Islet of Langerhans (tissue), 1 donor: ENCODE measurements around the gene PRR27.

Experiments
- FAIRE-seq: peaks from one replicate; lab custom pipeline; 2011; peaks lifted over from hg19 to GRCh38; lab: Jason Lieb, UNC

PRR27 gene

DNA sequence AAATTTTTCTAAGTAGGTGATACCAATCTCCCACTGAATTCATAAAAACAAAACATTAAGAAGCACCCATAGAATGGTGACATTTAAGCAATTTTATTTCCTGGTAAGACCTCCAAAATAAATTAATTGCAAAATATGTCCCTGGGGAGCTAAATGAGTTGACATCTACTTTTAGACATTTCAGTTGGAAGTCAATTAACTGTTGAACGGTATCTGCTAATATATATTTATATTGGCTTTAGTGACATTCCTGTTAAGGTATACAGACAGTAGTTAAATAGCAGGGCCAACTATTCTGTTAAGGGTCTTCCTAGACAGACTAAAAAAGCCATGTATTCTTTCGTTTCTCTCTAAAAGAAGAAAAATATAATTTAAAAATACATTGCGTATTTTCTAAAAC, at the start of gene PRR27:
Gene PRR27 (plus strand): TSS at position 301 of the 400 bp plus-strand sequence. CDS start 139 bp downstream, outside the sequence.
- no peak for FAIRE-seq

DNA sequence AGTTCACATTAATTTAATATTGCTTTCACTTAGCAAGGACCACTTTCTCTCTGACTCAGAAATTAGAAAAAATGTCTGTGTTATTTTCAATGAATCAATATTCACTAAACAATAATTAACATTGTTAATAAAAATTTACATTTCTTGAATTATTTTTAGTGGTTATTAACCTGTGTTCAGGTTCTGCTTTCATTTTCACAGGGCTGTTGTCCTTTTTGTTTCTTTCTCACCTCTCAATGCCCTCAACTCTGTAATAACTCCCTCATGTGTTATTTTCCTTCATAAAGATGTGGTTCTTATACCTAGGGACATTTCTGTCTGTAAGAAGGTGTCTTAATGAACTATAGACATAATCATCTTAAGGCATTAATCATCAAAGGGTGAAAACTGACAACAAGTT, 43.1 kb upstream of the PRR27 start:
- FAIRE-seq: no peak

DNA sequence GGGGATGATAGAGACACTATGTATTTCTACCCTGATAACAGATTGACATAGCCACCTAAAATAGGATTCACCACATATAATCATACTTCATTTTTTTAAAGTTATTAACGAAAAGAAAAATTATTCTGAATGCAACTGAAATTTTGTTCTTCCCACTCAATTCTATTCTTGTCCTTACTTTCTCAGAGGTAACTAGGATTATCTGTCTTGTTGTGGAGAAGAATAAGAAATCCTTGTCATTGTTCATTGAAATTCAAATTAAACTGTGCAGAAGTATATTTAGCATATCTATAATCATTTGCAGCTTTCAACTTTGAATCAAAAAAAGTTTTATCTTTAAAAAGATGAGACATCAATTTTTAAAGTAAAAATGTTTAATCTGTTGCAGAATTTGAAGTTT, 40.4 kb upstream of the PRR27 start:
- no peak for FAIRE-seq

DNA sequence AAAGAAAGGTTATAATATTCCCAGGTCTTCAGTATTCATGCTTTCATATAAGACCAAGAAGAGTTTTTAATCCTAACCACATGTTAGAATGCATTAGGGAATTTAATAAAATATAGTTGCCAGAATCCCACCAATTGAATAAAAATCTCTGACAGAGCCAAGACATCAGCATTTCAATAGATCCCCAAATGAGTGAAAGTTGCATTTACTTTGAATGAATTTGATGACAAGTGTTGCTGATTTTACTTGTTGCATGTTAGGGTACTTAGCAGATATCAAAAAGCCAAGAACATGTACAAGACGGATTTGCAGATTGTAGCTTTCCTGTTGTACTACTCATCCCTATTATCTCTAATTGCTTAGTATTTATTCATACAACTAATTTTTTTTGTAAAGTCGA, 39.9 kb upstream of the PRR27 start:
- no peak for FAIRE-seq

DNA sequence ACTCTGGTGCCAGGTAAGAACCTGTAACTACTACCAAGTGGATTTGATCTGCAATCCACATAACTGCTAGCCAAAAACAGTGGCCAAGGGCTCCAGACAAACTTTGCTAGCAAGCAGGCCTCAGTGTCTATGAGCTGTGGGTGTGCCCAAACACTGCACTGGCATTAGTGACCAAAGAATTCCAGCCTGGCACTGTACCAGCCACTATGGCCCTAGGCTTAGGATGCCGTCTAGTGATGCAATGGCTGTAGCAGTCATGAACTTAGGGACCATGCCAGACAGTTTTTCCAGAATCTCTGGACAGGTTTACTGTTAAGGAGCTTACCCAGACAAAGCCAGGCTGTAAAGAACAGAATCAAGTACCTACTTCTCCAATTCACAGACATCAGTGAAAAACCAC, 33.7 kb upstream of the PRR27 start:
- FAIRE-seq: no peak

DNA sequence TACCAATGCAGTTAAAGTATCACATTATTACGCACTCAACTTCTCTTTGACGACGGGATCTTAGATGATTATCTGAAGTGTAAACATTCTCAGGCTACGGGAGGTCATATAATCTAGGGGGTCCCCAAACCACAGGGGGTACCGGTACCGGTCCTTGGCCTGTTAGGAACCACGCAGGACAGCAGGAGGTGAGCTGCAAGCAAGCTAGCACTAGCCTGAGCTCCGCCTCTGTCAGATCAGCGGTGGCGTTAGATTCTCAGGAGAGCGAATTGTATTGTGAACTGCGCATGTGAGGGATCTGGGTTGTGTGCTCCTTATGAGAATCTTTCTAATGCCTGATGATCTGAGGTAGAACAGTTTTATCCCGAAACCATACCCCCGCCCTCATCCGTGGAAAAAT, 20.6 kb upstream of the PRR27 start:
- no peak for FAIRE-seq

DNA sequence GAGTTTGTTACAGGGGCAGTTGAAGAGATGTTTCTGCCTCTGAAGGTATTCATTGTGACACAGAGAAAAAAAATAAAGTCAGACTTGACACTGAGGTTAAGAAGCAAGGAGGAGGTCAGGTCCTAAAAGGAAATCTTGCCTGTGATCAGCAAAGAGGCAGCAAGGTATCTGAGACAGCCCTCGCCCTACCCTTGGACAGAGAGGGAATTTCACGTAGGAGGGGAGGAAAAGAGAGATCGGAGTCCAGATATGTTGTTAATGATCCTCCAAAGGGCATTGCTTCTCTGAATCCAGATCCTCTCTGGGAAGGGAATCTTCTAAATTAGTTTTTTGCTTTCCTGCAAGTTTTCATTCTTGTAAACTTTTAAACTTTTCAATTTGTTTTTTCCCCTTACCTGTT, 15.3 kb upstream of the PRR27 start:
- no peak for FAIRE-seq

DNA sequence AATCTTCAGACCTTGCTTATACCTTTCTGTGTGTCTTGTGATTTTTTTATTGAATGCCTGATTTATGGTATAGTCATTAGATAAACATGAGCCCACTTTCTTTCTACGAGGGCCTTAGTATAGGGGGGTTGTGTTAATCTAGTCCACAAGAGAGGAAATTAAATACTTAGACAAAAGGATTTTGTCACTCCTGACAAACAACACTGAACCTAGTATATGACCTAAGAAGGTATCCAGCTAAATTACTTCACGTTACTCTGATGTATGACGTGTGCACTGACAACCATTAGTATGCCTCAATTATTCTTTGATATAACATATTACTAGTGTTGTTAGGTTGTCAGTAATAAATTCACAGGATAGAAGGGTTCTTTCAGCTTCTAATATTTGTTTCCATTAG, 2.8 kb upstream of the PRR27 start:
- no peak for FAIRE-seq

DNA sequence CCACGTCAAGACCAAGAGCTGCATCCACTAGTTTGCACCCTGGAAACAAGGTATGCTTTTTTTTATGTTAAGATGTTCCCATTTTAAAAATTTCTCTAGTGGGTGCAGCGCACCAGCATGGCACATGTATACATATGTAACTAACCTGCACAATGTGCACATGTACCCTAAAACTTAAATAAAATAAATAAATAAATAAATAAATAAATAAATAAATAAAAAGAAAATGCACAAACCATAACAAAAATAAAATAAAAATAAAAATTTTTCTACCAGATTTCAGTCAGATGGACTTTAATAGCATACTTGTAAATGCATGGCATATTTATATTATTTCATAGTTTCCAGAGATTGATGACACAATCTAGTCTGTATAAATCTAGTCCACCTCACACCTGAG, 1.9 kb upstream of the PRR27 start:
- no peak for FAIRE-seq

DNA sequence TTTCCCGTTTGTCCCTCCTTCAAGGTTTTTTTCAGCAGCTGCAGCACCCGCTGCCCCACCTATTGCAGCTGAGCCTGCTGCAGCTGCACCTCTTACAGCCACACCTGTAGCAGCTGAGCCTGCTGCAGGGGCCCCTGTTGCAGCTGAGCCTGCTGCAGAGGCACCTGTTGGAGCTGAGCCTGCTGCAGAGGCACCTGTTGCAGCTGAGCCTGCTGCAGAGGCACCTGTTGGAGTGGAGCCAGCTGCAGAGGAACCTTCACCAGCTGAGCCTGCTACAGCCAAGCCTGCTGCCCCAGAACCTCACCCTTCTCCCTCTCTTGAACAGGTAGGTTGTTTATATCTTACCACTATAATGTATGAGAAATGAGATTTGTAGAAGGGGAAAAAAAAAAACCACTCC, 4.5 kb downstream of the PRR27 start:
- no peak for FAIRE-seq

DNA sequence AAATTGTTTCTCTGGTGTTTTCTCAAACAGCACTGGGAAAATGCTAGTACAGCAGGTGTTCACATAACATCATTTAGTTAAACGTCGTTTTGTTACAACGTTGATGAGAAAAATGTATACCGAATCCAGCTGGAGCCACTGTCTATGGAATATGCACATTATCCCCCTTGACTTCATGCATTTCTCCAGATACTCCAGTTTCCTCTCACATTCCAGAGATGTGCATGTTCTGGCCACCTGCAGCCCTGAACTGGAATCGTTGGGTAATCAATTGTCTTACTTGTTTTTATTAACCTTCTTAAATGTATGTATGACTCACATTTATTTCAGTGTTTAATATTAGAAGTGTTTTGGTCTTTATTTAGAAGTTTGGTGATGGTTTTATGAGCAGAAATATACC, 23.1 kb downstream of the PRR27 start:
- FAIRE-seq: no peak

DNA sequence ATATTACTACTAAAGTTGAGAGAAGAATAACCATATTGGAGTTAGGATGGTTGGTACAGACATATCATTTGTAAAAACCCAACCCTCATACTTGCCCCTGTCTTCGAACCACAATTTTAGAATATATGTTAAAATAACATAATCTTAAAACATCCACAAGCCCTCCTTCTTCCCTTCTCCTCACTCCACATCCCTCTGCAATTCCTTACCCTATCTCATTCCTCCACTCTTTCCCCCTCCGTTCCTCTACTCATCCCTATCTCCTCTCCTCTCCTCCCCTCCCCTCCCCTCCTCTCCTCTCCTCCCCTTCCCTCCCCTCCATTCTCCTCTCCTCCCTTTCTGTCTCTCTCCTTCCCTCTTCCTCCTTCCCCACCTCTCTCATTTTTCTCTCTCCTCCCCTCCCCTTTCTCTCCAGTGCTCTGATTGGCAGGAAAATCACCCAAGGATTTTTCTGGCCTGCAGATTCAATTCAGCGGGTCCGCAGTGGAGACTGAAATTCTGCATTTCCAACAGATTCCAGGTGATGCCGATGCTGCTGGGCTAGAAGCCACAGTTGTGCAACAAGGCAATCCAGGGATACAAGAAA, 24.1 kb downstream of the PRR27 start:
- no peak for FAIRE-seq

DNA sequence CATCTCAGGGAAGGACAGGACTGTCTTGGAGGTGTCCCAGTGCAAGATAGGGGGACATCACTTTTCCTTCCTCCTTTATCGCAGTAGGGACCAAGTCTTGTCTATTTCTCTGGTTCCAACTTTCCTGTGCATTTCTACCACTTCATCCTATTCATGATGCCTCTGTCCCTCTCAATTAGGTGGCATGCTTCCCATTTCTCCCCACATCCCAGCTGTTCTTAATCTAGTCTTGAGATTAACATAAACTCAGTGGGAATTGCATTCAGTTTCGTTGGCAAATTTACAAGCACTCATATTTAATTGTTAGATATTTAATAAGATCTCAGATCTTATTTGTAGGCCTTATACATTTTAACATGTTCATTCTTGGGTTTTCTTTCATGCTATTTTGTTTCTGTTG, 25.8 kb downstream of the PRR27 start:
- FAIRE-seq: no peak

DNA sequence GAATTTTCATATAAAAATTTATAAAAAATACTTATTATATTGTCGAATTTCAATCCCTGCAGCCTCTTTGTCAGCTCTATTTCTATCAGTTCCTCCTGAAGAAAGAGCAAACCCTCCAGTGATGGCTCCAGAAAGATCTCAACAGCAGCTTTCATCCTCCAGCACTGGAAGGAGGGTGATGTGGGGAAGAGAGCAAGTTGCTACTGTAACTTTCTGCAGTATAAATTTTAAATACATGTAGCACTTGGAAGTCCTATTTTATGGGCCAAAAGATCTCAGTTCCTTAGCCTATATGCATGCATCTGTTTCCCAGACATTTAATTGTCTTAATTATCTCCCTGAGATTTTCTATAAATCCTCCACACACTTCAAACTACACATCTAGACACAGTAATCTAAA, 27.8 kb downstream of the PRR27 start:
- no peak for FAIRE-seq

DNA sequence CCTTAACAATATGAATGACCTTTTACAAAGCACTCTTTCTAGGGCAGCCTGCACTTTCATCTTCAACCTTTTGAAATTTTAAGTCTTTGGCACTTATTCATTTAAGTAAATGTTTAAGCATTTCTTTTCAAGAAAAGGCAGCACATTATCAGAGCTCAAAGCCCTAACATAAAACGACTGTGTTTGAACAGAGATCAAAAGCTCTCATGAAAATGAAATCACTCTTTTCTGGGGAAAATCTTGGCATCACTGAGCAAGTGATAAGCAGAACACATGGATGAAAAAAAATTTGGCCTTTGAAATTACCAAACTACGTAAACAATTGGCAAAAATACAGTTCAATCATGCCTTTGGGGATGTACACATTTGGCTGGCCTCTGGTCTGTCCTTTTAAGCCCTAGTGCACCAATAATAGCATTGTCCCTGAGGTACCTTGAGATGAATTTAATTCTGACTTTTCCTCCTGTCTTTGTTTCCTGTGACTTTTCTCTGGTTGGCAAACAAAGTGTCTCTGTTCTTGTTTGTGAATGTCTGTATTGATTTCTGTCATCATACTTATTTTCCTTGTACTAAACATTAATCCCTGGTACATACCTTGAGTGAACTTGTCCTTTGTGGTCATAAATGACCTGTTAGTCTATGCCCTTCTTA, 28.6 kb downstream of the PRR27 start:
- no peak for FAIRE-seq

DNA sequence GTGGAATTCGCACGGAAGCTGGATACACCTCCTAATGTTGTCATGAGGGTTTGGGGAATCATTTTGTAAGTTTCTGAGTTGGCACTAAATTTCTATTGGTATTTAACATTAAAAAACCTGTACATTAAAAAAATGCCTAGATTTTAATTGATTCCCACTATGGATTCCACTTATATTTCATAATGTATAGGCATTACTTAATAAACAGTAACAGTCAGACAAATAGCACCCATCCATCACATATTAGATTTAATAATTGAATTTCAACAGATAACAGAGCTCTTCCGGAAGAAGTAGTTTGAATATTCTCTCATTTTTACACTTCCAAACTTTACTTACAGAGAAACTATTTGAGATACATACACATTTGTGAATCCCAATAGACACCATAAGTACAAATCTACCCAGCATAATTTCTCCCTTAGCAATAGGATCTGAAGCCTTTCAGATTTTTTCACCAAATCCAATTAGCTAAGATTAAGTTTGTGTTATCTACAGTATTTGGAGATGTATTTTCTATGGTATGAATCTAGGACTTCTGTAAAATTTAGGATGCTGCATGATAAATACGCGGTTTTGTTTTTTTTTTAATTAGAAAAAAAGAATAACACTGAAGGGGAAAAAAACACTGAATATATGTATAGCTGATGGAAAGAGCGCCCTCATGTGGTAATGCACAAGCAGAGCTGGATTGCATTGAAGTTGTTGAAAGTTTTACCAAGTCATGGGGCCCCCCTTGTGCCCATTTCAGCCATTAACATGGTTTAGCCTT, 29.3 kb downstream of the PRR27 start:
- no peak for FAIRE-seq

DNA sequence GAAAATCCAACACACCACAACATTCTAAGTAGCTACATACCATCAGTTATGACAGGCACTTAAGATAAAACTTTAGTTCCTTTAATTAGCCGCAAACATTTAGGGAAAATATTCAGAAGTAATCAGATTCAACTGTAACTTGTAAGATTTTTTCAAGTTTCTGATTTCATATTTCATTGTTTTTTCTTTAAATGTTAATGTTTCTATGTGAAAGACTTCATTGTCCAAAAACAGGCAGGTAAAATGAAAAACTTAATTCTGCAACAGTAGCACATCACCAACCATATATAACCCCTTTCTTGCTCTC, 29.9 kb downstream of the PRR27 start:
- FAIRE-seq: no peak

DNA sequence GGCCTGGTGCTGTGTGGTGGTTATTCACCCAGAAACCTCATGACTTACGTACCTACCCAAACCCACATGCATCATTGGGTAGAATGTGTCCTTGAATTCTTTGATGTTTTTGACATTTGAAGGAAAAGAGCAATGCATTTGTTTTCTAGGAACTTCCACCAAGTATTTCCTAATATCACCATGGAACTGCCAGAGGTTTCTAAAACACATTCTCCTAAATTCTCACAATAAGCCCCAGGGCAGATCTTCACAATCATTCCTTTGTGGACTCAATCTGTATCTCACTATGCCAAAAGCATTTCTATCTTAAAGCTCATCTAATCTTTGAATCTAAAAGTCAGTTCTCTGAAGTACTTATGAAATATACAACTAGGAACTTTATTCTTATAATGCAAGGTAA, 33.2 kb downstream of the PRR27 start:
- no peak for FAIRE-seq

DNA sequence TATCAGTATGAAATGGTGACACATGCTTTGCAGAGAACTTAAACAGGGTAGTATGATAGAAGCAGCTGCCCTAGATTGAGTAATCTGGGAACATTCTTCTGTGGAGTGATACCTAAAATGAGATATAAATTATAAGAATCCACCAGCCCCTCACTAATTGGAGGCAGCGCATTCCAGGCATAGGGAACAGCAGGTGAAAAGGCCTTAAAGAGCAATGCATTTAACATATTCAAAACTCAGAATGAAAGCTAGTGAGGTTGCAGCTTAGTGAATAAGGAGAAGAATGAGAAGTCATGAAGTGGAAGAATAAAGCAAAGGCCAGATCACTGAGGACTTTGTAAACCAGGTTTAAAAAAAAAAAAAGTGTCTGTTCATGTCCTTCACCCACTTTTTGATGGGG, 36.5 kb downstream of the PRR27 start:
- no peak for FAIRE-seq

DNA sequence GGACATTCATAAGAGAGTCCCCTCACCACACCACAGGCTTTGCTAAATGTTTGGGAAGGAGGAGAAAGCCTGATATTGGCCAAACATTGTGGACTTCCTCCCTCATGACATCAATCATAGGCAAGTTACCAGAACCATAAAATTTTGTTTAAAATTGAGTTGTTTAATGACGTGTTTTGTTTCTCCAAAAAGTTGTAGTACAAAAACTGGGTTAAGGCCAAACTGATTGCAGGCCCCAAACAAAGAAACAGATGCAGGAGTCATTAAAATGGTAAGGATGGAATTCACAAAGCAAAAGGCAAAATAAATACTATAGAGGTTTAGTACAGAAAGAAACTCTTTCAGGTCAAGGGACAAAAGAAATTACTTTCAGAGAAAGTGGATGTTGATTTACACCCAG, 37.6 kb downstream of the PRR27 start:
- no peak for FAIRE-seq

DNA sequence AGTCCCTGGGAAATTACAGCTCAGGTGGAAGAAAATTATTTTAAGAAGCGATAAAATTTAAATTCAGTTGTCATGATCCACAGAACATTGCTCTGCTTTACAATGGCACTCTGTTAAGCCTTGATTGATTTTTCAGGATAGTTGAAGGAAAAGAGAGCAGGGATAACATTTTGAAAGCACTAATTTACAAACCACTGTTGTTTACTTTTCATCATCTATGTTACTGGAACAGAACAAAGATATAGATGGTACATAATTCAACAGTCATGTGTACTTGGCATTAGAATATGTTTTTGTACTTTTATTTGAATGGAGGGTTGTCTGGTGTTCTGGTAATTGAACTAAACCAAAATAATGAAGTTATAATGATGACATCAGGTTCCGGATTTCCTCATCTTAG, 38.9 kb downstream of the PRR27 start:
- FAIRE-seq: no peak

DNA sequence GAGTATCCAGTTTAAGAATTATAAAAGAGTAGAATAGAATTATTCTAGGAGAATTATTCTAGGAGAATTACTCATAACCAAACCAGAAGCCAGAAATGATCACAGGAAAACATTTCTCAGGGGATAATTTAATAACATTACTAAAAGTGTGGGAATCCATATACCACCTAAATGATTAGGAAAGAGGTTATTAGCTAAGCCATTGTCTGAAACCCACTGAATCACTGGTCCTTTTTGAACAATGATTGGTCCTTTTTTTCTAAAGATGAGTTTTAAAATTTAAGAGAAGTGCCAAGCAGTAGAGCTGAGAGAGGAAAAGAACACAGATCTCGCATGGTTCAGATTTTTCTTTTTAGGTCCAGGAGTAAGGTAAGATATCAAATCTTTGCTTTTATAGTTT, 41.4 kb downstream of the PRR27 start, which contains the start of gene ODAM:
Gene ODAM (plus strand): TSS at position 301 of the 400 bp plus-strand sequence. CDS start 819 bp downstream, outside the sequence.
- FAIRE-seq: no peak

DNA sequence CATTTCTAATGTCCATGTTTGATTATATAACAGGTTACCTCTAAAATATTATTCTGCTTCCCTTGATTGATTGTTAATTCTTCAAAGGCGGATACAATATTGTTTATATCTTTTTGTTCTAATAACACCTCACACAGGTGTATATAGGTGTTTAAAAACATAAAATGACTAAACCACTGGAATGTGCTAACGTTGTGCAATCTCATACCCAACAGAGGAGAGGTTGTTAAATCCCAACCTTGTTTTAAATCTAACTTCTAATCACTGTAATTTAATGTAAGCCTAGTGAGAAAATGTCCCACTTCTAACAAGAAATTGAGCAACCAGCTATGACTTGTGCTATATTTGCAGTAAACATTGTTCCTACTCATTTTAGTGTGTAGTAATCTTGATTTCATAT, 42.8 kb downstream of the PRR27 start:
- FAIRE-seq: no peak

DNA sequence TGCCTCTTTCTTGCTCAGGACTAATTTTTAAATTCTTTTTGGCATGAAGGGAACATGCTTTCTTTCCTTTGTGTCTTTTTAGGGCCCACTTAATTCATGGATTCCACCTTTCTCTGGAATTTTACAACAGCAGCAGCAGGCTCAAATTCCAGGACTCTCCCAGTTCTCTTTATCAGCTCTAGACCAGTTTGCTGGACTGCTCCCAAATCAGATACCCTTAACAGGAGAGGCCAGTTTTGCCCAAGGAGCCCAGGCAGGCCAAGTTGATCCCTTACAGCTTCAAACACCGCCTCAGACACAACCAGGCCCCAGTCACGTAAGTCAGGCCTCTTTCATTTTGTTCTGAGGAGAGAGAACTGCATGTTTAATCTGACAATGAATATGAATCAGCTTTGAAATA, 43.8 kb downstream of the PRR27 start:
- FAIRE-seq: no peak
